GM10847 (cell line): ENCODE measurements around the gene SARM1.

Source experiments
- POLR2A ChIP-seq: IDR thresholded peaks from 2 replicates; pipeline ENCODE4 v1.6.1; 2011; ENCODE audit not compliant: insufficient read length; ENCODE audit errors: extremely low read depth

The SARM1 gene

DNA sequence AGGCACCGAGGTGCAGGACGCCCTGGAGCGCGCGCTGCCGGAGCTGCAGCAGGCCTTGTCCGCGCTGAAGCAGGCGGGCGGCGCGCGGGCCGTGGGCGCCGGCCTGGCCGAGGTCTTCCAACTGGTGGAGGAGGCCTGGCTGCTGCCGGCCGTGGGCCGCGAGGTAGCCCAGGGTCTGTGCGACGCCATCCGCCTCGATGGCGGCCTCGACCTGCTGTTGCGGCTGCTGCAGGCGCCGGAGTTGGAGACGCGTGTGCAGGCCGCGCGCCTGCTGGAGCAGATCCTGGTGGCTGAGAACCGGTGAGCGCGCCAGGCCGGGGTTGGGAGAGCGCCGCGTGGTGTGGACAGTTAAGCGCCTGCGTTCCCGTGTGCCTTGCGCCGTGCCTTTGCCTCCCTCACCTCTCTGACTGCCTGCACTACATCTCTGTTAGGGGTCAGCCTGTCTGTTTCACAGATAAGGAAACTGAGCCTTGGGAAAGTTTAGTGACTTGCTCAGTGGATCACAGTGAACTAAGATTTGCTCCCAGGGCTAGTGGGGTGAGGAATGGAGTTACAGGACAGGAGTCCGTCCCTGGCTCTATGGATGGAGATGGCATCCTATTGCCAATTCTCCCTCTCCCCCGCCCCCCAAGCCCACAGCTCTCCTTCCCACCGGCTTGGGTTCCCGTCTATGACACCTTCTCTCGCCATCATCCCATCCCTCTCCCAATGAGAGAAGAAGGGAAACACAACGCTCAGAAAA lies 880 bp downstream of the SARM1 start:
- TF ChIP-seq POLR2A, result no peak

DNA sequence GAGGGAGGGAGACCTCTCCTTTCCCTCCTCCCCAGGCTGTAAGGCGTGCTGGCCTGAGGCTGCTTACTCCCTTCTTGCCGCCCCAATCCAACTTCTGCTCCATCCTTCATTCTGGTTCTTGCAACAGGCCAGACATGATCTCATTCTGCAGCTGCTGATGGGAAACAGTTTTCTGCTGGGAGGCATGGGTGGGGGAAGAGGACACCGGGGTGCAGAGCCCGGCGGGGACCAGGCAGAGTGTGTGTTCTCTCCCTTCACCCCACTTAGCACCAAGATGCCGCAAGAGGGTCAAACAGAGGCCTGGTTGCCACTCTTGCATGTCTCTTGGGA lies 1.4 kb downstream of the SARM1 start:
- TF ChIP-seq POLR2A, result no peak

GRCh38 chr17:28379814-28380801 lies 8.6 kb downstream of the SARM1 start:
- TF ChIP-seq POLR2A, result no peak

GRCh38 chr17:28381141-28381825 lies 9.8 kb downstream of the SARM1 start:
- TF ChIP-seq POLR2A, result no peak

- no peak for TF ChIP-seq POLR2A
Observed at GRCh38 chr17:28384281-28385036, 13.0 kb downstream of the SARM1 start.

DNA sequence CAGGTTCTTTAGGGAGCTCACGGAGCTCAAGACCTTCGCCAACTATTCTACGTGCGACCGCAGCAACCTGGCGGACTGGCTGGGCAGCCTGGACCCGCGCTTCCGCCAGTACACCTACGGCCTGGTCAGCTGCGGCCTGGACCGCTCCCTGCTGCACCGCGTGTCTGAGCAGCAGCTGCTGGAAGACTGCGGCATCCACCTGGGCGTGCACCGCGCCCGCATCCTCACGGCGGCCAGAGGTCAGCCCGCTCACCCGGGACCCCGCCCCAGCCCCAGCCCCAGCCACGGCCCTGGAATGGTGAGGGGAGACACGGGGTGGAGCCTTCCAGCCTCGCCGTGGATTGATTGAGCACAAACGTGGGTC lies 13.5 kb downstream of the SARM1 start:
- TF ChIP-seq POLR2A, result no peak

GRCh38 chr17:28385406-28385805 lies 13.9 kb downstream of the SARM1 start:
- TF ChIP-seq POLR2A, result no peak

- no peak for TF ChIP-seq POLR2A
Observed at GRCh38 chr17:28386391-28386790, 14.9 kb downstream of the SARM1 start.

- no peak for TF ChIP-seq POLR2A
Observed at GRCh38 chr17:28388106-28388505, 16.6 kb downstream of the SARM1 start.

DNA sequence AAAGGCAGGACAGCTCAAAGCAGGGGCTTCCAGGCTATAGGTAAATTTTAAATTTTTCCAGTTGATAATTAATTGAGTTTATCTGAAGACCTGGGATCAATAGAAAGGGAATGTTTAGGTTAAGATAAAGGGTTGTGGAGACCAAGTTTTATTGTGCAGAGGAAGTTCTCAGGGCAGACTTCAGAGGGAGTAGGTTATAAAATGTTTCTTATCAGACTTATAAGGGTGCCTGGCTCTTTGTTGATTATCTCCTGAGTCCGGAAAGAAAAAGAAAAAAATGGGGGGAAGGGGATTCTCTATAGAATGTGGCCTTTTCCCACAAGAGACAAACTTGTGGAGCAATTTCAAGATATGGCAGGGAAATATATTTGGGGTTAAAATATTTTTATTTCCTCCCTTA lies 18.6 kb downstream of the SARM1 start:
- no peak for TF ChIP-seq POLR2A

DNA sequence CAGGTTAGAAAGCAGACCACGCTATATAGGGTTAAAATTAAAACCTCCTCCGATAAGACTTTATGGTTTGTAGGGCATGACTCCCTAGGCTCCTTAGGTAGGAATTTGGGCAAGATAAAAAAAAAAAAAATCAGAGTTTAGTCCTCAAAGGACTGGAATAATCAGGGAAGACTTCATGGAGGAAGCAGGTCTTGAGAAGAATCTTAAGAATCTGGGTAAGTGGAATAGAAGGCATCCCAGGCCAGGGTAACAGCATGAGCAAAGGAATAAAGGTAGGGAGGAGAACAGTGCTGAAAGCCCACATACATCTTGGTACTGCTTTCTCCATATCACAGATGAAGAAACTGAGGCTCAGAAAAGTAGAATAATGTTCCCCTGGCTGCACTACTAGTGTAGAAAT lies 19.1 kb downstream of the SARM1 start:
- TF ChIP-seq POLR2A, result no peak

DNA sequence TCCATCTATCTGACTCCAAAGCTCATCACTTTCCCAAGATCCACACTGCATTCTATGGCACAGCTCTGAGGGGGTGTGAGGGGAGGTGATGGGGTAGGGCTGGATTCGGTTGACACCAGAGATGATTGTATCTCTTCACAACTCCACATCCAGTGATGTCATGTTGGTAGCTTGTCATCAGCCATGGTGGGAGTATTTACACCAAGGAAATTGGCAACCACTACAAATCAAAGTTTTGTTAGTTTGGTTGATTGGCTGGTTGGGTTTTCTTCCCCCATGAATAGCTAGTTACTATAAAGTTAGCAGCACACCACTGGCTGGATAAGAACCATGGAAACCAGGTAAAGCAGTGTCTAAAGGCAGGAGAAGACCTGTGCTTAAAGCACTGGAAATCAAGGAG lies 19.5 kb downstream of the SARM1 start:
- TF ChIP-seq POLR2A, result no peak

- no peak for TF ChIP-seq POLR2A
Observed at GRCh38 chr17:28391401-28391800, 19.9 kb downstream of the SARM1 start.

GRCh38 chr17:28392491-28392890 lies 21.0 kb downstream of the SARM1 start:
- TF ChIP-seq POLR2A, result no peak
